Measurements from ENCODE around the gene JMJD6.

DNA sequence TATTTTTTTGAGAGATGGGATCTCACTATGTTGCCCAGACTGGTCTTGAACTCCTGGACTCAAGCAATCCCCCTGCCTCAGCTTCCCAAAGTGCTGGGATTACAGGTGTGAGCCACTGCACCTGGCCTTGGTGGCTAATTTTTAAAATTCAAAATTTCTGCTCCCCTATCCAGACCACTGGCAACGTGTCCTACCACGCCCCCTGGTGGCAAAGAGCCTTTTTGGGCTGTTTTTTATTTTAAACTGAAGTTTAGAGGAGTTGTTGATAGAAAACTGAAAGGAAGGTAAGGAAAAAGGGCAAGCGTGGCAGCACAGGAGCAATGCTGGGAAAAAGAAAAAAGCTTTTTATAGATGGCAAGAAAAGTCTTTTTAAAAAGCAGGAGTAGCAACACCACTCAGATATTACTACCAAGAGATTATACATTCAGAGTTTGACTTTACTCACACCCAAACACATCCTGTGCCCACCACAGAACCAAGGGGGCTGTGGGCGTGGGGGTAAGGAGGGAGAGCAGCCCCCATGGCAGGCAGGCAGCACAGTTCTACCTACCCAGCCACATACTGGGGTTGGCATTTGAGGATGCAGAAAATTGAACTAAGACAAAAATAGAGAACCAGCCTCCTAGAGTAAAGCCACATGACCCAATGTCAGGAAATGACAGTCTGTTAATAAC, 11.4 kb downstream of the JMJD6 start:
- TF ChIP-seq CTCF (IDR thresholded peaks at IDR 0.05; ENCODE audit: control extremely low read depth in 1 of 3, insufficient read depth in 1 of 3, low read depth in 1 of 3, low read length in 3 of 3) (peak; percentile 53 to 80 (median 70)), ZNF274 (IDR thresholded peaks at IDR 0.05; ENCODE audit: borderline replicate concordance, extremely low read depth, low read length) (no peak), FOSL1 (IDR thresholded peaks at IDR 0.05; ENCODE audit: insufficient read depth, low read depth, low read length) (no peak), POLR2A (IDR thresholded peaks at IDR 0.05; ENCODE audit: control extremely low read depth in 1 of 2, low read depth in 2 of 2, low read length in 2 of 2) (no peak), RAD21 (IDR thresholded peaks at IDR 0.05 in 1 of 2, conservative IDR thresholded peaks at IDR 0.05 in 1 of 2; ENCODE audit: low read depth in 2 of 2, low read length in 2 of 2) (peak; percentile 55 to 69), YY1 (IDR thresholded peaks at IDR 0.05; ENCODE audit: low read depth, low read length) (no peak), POLR2AphosphoS5 (IDR thresholded peaks at IDR 0.05; ENCODE audit: low read depth, low read length) (no peak), RFX5 (IDR thresholded peaks at IDR 0.05; ENCODE audit: borderline replicate concordance, low read depth, low read length) (no peak), RXRA (IDR thresholded peaks at IDR 0.05; ENCODE audit: insufficient read depth, low read depth, low read length) (no peak), CREB1 (IDR thresholded peaks at IDR 0.05) (no peak), EGR1 (IDR thresholded peaks at IDR 0.05; ENCODE audit: borderline replicate concordance, low read depth, low read length) (no peak), PHF8 (conservative IDR thresholded peaks at IDR 0.05; ENCODE audit: low read depth, low read length) (no peak), CHD2 (IDR thresholded peaks at IDR 0.05; ENCODE audit: low read length) (no peak), EP300 (IDR thresholded peaks at IDR 0.05; ENCODE audit: borderline replicate concordance in 1 of 2, low read depth in 2 of 2, low read length in 2 of 2) (no peak)

All from H1 (cell line).